Retinal pigment epithelial cell (primary cell): ENCODE data around the gene NSUN7.

Source experiments
- DNase-seq: peaks from one replicate; pipeline ENCODE4 v3.0.0-alpha.2; 2010; ENCODE audit warnings: low read depth
- H3K4me3 ChIP-seq: 2 replicates; pipeline ENCODE4 v1.5.1; 2011; ENCODE audit warnings: mild to moderate bottlenecking, low read length, control low read depth, moderate library complexity
- CTCF ChIP-seq: conservative IDR thresholded peaks from 2 replicates; pipeline ENCODE4 v1.5.1; 2011; ENCODE audit warnings: low read depth, low read length, control low read depth, inconsistent platforms

The NSUN7 gene

GRCh38 chr4:40728333-40728732 is 21.4 kb upstream of the NSUN7 start:
- TF ChIP-seq CTCF, result no peak
- DNase-seq, result no peak
- H3K4me3 ChIP-seq, result no peak overlapping the region

GRCh38 chr4:40729555-40729954 is 20.2 kb upstream of the NSUN7 start:
- no peak for TF ChIP-seq CTCF
- no peak for DNase-seq
- no peak overlapping the region for H3K4me3 ChIP-seq

GRCh38 chr4:40730091-40730679 is 19.6 kb upstream of the NSUN7 start:
- DNase-seq, result no peak
- TF ChIP-seq CTCF, result no peak
- H3K4me3 ChIP-seq, result no peak overlapping the region

- no peak for TF ChIP-seq CTCF
- no peak for DNase-seq
- no peak overlapping the region for H3K4me3 ChIP-seq
Measured at GRCh38 chr4:40731361-40731760, 18.4 kb upstream of the NSUN7 start.

- DNase-seq, result peak; percentile 83
- no peak for TF ChIP-seq CTCF
- H3K4me3 ChIP-seq, result no peak overlapping the region
Measured at GRCh38 chr4:40731792-40732245, 17.9 kb upstream of the NSUN7 start.

- no peak for TF ChIP-seq CTCF
- H3K4me3 ChIP-seq, result no peak overlapping the region
- no peak for DNase-seq
Measured at GRCh38 chr4:40733752-40734151, 16.0 kb upstream of the NSUN7 start.

- H3K4me3 ChIP-seq, result no peak overlapping the region
- DNase-seq, result no peak
Measured at GRCh38 chr4:40734497-40734896, 15.3 kb upstream of the NSUN7 start.

More at GRCh38 chr4:40734497-40734896, 15.3 kb upstream of the NSUN7 start:
- TF ChIP-seq CTCF, result no peak
